HG03439 (cell line): Measurements from ENCODE around the gene ZBTB5.
A peak's percentile ranks its signal among the peaks of the same experiment; 100 is the strongest.
"Not testable (repeated sequence)": the region's sequence is repeated elsewhere in the genome, so short reads cannot be mapped to it uniquely, and the experiment has no call there.

Experiments used
- ATAC-seq: cut with Tn5 transposase; IDR thresholded peaks from one replicate; pipeline ENCODE4 v1.9.1; 2021; ENCODE audit warnings: mild to moderate bottlenecking, moderate library complexity; ENCODE audit not compliant: unreplicated experiment

The ZBTB5 gene

GRCh38 chr9:37486616-37487548 is 21.6 kb upstream of the ZBTB5 start:
- no peak for ATAC-seq

DNA sequence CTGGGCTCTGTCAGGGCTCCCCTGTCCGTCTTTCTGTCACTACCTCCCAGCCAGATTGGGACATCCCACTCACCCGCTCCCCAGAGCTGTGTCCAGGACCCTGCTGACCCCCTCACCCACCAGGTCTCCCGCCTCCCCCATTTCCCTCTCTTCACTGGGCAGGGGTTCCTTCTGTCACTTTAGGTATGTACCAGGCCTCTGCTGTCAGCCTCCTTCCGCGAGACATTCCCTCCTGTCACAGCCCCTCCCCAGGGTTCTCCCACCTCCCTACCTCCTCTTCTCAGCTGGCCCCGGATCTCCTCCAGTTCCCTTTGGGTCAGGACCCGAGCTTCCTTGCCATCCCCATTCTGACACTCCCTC is 21.0 kb upstream of the ZBTB5 start:
- ATAC-seq: no peak

DNA sequence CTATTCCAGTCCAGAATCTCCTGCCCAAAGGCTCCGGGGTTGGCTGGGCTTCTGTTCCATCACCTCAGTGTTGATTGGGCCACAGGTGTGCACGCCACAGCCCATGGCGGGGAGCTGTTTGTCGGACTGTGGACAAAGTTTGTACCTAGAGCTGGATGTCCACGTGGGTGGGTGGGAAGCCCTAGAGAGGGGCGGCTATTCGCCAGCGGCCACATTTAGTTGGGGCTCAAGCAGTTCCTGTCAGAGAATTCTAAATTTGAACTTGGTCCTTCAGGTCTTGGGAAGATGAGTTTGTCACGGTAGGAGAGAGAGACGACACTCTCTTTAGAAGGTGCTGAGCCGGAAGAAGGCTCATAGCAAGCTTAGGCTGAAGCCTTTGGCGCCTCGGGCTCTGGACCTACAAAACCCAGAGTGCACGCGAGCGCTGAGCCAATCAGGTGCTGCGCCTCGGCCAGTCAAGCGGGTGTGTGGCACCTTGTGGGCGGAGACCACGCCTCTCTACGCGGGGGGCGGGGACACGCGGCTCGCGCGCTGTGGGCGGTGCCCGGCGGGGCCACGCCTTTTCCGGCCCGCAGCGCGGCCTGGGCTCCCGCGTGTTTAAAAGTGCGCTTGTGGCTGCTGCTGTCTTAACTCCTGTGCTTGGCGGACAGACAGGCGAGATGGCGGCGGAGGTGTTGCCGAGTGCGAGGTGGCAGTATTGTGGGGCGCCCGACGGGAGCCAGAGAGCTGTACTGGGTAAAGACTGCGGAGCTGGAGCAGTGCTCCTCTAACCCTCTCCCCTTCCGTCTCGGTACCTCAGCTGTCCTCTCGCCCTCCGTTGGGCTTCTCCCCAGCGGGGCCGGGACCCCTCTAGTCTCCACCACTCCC is 20.4 kb upstream of the ZBTB5 start, which contains the start of gene POLR1E:
Gene POLR1E (plus strand): TSS at position 560 of the 867 bp plus-strand sequence. CDS start 100 bp downstream, at position 660.
- ATAC-seq: peak; percentile 96

DNA sequence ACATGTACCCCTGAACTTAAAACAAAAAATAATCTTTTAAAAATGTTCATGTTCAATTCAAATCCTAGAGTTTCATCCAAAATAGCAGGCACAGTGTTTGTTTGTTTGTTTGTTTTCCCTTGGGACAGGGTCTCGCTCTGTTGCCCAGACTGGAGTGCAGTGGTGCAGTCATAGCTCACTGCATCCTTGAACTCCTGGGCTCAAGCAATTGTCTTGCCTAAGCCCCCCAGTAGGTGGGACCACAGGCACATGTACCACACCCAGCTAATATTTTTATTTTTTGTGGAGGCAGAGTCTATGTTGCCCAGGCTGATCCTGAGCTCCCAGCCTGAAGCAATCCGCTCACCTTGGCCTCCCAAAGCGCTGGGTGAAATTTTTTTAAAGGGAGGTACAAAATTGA is 15.5 kb upstream of the ZBTB5 start:
- ATAC-seq: no peak

- ATAC-seq: not testable (repeated sequence)
These were observed 12.9 kb upstream of the ZBTB5 start for GRCh38 chr9:37477987-37478619.

DNA sequence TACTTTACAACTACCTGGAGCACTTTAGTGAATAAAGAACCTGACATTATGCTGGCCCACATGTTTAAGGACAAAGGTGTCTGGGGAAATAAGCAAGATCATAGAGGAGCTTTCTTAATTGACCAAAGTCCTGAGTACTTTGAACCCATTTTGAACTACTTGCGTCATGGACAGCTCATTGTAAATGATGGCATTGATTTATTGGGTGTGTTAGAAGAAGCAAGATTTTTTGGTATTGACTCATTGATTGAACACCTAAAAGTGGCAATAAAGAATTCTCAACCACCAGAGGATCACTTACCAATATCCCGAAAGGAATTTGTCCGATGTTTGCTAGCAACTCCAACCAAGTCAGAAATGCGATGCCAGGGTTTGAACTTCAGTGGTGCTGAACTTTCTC is 12.2 kb upstream of the ZBTB5 start:
- ATAC-seq: not testable (repeated sequence)

DNA sequence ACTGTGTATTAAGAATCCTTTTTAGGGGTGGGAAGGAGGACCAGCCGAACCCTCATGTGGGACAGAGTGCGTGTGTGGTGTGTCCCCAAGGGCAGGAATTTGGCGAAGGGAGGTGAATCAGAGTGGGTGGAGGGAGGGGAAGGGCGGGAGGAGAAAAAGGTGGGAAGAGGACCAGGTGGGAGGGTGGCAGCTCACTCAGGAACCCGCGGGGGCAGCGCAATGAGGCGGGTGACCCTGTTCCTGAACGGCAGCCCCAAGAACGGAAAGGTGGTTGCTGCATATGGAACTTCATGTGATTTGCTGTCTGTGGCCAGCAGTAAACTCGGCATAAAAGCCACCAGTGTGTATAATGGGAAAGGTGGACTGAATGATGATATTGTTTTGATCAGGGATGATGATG is 11.7 kb upstream of the ZBTB5 start:
- no peak for ATAC-seq

DNA sequence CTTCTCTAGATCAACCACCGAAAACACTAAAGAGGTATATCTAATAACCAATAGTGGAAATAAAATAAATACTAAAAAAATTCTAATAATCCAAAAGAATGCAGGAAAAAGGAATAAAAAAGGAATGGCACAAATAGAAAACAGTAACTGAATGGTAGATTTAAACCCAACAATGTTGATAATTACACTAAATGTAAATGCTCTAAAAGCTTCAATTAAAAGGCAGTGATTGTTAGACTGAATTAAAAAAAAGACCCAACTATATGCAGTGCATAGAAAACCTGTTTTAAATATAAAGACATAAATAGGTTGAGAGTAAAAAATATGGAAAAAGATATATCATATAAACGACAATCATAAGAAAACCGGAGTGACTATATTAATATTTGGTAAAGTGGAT is 9.2 kb upstream of the ZBTB5 start:
- ATAC-seq: no peak

DNA sequence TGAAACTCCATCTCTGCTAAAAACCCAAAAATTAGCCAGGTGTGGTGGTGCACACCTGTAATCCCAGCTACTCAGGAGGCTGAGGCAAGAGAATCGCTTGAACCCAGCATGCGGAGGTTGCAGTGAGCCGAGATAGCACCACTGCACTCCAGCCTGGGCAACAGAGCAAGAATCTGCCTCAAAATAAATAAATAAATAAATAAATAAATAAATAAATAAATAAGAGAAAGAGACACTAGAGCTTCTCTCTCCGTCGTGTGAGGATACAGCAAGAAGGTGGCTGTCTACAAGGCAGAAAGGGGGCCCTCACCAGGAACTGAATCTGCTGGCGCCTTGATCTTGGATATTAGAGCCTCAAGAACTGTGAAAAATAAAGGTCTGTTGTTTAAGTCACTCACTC is 8.7 kb upstream of the ZBTB5 start:
- not testable (repeated sequence) for ATAC-seq

DNA sequence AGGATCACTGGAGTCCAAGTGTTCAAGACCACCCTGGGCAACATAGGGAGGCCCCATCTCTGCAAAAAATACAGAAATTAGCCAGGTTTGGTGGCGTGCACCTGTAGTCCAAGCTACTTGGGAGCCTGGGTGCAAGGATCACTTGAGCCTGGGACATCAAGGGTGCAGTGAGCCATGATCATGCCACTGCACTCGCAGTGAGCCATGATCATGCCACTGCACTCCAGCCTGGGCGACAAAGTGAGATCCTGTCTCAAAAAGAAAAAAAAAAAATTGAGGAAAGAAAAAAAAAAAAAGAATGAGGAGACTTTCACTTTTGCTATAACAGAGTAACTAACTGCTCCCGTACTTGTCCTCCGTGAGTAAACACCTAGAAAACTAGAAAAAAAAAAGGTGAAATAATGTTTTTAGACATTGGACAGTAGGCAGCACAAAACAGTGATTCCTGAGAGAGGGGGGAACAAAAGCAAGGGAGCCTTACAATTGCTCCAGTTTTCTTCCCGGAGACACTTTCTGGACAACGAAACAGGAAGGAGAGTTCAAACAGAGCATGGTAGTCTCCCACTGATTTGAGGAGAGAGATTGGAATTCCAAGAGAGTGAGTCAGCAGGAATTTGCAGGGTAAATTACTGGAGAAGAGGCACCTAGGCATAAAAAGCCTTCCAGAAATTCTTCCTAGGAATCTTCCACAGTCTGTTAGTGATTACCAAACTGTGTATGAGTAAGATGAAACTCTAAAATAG is 6.9 kb upstream of the ZBTB5 start:
- no peak for ATAC-seq

DNA sequence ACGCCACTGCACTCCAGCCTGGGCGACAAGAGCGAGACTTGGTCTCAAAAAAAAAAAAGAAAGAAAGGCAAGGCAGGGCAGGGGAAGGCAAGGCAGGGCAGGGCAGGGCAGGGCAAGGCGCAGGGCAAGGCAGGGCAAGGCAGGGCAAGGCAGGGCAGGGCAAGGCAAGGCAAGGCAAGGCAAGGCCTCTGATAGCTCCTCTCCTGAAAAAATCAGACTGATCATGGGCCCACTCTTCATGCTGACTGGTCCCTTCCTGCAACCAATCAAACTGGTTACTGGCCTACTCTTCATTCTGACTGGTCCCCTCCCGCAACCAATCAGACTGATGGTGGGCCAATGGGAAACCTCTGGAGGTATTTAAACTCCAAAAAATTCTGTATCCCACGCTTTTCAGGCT is 3.4 kb upstream of the ZBTB5 start:
- no peak for ATAC-seq

DNA sequence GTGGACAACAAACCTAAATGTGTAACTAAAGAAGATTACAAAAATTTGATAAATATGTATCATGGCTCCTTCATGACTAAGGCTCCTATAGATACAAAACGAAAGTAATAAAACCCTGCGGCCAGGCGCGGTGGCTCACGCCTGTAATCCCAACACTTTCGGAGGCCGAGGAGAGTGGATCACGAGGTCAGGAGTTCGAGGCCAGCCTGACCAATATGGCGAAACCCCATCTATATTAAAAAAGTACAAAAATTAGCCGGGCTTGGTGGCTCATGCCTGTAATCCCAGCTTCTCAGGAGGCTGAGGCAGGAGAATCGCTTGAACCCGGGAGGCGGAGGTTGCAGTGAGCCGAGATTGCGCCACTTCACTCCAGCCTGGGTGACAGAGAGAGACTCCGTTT is 2.3 kb upstream of the ZBTB5 start:
- ATAC-seq: not testable (repeated sequence)

GRCh38 chr9:37466037-37466709 is 923 bp upstream of the ZBTB5 start:
- peak; percentile 15 for ATAC-seq

GRCh38 chr9:37464426-37465248 is 613 bp downstream of the ZBTB5 start:
- peak; percentile 43 for ATAC-seq

- no peak for ATAC-seq
These were observed 1.2 kb downstream of the ZBTB5 start for GRCh38 chr9:37464006-37464405.

GRCh38 chr9:37456817-37457216 is 8.4 kb downstream of the ZBTB5 start:
- no peak for ATAC-seq

DNA sequence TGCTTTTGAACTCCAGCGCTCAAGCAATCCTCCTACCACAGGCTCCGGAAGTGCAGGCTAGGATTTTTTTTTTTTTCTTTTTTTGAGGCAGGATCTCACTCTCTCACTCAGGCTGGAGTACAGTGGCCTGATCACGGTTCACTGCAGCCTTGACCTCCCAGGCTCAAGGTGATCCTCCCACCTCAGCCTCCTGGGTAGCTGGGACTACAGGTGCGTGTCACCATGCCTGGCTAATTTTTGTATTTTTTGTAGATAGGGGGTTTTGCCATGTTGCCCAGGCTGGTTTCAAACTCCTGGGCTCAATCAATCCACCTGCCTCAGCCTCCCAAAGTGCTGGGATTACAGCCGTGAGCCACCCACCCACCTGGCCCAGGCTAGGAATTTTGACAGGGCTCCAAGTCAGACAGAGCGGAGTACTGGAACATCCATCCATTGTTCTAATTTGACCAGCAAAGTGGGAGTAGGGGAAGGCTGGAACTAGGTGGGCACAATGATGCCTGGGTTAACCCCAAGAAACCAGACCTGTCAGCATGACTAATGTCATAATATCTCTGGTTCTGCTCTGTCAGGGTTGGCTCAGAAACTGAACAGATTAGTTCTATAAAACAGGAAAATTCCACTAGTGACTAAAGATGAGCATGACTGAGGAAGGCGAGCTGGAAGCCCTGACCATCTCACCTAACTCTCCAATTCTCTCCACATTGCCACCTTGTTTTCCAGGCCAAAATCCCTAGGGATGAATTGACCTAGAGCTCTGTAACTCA is 9.2 kb downstream of the ZBTB5 start:
- no peak for ATAC-seq

DNA sequence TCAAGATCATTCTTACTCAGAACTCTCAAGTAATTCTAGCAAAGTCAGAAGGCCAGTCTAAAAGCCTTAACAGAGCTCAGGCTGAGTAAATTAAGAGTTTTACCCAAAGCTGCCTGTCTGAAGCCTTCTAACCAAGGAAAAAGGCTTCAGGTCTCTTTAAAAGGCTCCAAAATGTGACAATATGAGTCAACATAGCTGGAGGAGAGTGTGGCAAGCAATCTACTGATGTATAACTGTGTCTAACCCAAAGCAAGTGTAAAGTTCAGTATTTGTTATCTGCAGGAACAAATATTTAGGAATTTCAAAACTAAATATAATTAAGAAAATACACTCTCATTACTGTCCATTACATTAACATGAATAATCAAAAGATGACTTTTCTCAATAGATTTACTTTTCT is 11.0 kb downstream of the ZBTB5 start:
- no peak for ATAC-seq
